IMR-90 (cell line): ENCODE data around the gene SRR.

ENCODE experiments used
- POLR2A ChIP-seq: IDR thresholded peaks from 2 replicates; pipeline ENCODE4 v1.6.1; 2012; ENCODE audit warnings: mild to moderate bottlenecking, low read depth, low read length
- TF ChIP-seq, protein P1 (sequence below): conservative IDR thresholded peaks from 2 replicates; pipeline ENCODE4 v1.5.1; 2012; ENCODE audit warnings: mild to moderate bottlenecking, low read depth, low read length, improper control_type of control experiment

DNA sequence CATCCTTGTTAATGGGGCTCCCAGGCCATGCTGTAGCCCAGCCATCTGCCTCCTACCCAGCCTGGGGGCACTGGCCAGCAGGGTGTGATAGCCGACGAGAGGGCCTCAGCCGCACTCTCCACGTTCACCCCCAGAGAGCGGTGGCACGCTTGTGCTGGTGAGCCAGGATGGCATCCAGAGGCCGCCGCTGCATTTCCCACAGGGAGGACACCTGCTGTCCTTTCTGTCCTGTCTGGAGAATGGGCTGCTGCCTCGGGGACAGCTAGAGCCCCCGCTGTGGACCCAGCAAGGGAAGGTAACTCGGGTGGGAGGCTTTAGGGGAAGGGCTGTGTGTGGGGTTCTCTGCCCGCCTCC, 61.0 kb downstream of the SRR start:
- TF ChIP-seq, protein P1, sequence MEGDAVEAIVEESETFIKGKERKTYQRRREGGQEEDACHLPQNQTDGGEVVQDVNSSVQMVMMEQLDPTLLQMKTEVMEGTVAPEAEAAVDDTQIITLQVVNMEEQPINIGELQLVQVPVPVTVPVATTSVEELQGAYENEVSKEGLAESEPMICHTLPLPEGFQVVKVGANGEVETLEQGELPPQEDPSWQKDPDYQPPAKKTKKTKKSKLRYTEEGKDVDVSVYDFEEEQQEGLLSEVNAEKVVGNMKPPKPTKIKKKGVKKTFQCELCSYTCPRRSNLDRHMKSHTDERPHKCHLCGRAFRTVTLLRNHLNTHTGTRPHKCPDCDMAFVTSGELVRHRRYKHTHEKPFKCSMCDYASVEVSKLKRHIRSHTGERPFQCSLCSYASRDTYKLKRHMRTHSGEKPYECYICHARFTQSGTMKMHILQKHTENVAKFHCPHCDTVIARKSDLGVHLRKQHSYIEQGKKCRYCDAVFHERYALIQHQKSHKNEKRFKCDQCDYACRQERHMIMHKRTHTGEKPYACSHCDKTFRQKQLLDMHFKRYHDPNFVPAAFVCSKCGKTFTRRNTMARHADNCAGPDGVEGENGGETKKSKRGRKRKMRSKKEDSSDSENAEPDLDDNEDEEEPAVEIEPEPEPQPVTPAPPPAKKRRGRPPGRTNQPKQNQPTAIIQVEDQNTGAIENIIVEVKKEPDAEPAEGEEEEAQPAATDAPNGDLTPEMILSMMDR = no peak
- TF ChIP-seq POLR2A = no peak
